GM18867 (cell line): ENCODE results near the gene PRXL2B.
"Not testable (repeated sequence)": the region's sequence is repeated elsewhere in the genome, so short reads cannot be mapped to it uniquely, and the experiment has no call there.

Experiments
- ATAC-seq: cut with Tn5 transposase; IDR thresholded peaks from one replicate; pipeline ENCODE4 v1.9.1; 2021; ENCODE audit warnings: mild to moderate bottlenecking, moderate library complexity; ENCODE audit not compliant: unreplicated experiment

The PRXL2B gene

GRCh38 chr1:2550309-2550861 lies 36.2 kb upstream of the PRXL2B start:
- ATAC-seq = not testable (repeated sequence)

DNA sequence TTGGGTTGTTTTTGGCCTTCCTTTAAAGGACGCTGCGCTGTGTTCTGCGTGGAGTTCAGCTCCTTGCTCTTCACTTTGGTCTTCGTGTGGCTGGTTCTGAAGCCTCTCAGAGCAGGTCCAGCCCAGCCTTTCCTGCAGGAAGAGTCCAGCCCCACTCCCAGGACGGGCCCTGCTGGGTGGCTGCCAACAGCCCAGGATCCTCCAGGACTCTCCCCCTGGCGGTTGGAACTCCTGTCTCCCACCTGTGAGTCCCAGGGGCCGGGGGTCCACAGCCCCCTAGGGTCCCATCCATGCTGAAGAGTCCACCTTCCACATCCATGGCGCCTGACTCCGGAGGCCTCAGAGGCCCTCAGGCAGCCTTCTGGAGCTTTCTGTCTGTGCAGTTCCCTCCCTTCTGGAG lies 35.0 kb upstream of the PRXL2B start:
- not testable (repeated sequence) for ATAC-seq

- no peak for ATAC-seq
Measured at GRCh38 chr1:2552189-2552588, 34.4 kb upstream of the PRXL2B start.

GRCh38 chr1:2553076-2553475 lies 33.5 kb upstream of the PRXL2B start:
- ATAC-seq = not testable (repeated sequence)

DNA sequence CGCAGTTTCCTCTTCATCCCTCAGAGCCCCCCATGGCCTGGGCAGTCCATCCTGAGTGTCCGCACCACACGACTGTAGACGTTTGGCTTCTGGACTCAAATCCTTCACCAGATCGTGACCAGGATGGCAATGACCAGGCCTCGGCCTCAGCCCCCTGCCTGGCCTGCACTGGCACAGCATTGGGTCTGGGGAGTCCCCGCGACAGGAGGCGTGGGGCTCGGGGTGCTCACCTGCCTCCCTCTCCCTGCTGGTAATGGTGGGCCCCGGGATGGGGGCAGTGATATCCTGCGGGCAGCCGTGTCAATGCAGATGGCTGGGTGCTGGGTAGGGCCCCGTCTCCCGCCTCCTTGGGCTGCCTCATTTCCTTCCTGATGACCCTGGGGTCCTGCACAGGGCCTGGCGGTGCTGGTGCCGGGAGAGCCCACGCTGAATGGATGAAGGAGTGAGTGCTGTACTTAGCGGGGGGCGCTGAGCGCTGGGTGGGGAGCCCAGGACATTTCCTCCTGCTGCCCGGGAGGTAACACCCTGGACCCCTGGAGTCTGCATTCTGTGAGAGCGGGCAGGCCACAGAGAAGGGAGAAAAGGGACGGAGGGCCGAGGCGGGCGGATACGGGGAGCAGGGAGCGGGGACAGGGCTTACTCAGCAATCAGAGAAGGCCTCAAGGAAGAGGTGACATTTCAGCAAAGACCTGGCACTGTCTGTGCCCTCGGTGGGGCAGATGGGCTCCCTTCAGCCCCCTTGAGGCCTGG lies 32.5 kb upstream of the PRXL2B start:
- no peak for ATAC-seq

GRCh38 chr1:2554621-2555387 lies 31.8 kb upstream of the PRXL2B start:
- ATAC-seq = no peak

DNA sequence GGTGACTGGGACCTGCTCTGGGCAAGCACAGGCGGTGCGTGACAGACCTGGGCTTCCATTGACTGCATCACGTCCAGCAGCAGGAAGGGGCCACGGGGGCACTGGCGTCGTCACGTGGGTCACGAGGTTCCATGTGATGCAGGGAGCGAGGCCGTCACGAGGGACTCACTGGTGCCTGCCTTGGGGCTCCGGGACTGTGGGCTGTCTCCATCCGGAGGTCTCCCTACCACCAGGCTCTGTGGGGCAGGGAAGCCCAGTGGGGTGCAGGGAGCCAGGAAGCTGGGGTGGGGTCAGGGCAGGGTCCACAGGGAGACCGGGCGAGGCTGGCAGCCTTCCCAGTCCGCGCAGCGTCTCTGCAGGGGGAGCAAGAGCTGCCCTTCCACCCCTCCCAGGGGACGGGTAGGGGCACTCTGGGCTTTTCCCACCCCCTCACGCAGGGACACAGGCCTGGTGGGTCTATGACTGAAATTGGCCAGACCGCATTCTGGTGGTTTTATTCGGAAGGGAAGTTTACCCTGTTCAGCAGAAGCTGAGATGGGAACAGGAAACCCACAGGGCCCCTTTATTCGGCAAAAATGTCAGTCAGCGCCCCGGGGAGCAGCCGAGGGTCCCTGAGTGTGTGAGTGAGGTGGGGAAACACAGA lies 30.8 kb upstream of the PRXL2B start:
- no peak for ATAC-seq

GRCh38 chr1:2556277-2556677 lies 30.3 kb upstream of the PRXL2B start, which contains the start of gene TNFRSF14:
TNFRSF14 (plus strand) TSS chr1:2556371; CDS start chr1:2556665, 294 bp downstream.
- ATAC-seq = no peak

- no peak for ATAC-seq
Measured at GRCh38 chr1:2556678-2557481, 29.7 kb upstream of the PRXL2B start.

GRCh38 chr1:2557482-2558400 lies 28.8 kb upstream of the PRXL2B start:
- ATAC-seq = no peak

DNA sequence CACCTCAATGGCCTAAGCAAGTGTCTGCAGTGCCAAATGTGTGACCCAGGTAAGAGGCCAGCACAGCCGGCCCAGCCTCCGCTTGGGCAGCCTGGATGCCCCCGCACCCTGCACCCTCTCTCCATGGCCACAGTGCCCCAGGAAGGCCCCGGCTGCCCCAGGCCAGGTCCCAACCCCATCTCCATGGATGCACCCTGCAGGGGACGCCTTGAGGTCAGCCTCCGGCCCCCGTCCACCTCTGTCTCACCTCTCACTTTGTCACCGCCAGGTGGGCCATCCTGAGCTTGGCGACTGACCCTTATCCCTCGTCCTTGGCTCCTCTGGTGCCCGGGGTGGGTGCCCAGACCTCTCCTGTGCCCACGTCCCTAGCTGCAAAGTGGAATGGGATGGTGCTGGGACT lies 28.2 kb upstream of the PRXL2B start:
- ATAC-seq = no peak

DNA sequence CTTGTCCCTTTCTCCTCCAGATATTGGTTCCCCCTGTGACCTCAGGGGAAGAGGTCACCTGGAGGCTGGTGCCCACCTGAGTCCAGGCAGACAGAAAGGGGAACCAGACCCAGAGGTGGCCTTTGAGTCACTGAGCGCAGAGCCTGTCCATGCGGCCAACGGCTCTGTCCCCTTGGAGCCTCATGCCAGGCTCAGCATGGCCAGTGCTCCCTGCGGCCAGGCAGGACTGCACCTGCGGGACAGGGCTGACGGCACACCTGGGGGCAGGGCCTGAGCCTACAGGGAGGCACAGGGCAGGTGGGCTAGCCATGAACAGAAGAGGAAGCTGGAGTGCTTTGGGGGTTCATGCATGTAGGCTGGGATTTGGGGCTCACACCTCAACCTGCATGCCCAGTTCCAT lies 27.7 kb upstream of the PRXL2B start:
- ATAC-seq = no peak

DNA sequence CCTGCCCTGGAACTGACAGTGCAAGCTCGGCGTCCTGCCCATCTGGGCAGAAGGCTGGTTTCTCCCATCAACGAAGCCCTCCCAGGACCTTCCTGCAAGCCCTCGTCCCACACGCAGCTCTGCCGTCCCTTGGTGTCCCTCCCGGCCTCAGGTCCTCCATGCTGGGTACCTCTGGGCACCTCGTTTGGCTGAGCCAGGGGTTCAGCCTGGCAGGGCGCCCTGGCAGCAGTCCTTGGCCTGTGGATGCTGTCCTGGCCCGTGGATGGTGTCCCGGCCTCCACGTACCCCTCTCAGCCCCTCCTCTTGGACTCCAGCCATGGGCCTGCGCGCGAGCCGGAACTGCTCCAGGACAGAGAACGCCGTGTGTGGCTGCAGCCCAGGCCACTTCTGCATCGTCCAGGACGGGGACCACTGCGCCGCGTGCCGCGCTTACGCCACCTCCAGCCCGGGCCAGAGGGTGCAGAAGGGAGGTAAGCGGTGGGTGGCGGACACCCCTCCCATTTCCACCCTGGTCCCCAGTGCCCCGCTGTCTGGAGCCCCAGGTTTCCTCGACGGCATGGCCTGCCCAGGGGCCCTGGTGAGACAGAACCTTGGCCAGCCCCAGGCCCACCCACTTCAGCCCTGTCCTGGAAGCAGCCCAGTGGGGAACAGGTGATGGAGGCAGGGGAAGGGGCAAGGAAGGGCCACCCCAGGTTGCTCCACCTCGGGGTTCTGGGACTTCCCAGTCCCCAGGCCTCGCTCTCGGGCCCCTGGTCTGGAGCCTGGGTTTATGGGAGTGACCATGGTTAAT lies 26.9 kb upstream of the PRXL2B start:
- no peak for ATAC-seq

- no peak for ATAC-seq
Measured at GRCh38 chr1:2560299-2561073, 26.1 kb upstream of the PRXL2B start.

DNA sequence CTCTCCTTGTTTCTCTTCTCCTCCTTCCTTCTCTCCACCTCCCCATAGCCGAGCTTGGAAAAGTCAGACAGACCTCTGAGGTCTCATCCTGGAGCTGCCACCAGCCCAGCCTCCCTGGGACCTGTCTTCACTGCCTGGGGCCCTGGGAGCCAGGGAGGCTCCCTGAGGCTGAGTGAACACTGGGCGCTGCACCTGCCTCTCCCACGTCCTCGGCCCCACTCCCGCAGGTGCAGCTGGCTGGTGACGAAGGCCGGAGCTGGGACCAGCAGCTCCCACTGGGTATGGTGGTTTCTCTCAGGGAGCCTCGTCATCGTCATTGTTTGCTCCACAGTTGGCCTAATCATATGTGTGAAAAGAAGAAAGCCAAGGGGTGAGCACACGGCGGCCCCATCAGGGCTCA lies 25.1 kb upstream of the PRXL2B start:
- no peak for ATAC-seq

GRCh38 chr1:2561898-2562895 lies 24.4 kb upstream of the PRXL2B start:
- no peak for ATAC-seq

DNA sequence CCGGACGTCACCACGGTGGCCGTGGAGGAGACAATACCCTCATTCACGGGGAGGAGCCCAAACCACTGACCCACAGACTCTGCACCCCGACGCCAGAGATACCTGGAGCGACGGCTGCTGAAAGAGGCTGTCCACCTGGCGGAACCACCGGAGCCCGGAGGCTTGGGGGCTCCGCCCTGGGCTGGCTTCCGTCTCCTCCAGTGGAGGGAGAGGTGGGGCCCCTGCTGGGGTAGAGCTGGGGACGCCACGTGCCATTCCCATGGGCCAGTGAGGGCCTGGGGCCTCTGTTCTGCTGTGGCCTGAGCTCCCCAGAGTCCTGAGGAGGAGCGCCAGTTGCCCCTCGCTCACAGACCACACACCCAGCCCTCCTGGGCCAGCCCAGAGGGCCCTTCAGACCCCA lies 23.4 kb upstream of the PRXL2B start:
- no peak for ATAC-seq
